ENCODE measurements around the gene CPNE5.

DNA sequence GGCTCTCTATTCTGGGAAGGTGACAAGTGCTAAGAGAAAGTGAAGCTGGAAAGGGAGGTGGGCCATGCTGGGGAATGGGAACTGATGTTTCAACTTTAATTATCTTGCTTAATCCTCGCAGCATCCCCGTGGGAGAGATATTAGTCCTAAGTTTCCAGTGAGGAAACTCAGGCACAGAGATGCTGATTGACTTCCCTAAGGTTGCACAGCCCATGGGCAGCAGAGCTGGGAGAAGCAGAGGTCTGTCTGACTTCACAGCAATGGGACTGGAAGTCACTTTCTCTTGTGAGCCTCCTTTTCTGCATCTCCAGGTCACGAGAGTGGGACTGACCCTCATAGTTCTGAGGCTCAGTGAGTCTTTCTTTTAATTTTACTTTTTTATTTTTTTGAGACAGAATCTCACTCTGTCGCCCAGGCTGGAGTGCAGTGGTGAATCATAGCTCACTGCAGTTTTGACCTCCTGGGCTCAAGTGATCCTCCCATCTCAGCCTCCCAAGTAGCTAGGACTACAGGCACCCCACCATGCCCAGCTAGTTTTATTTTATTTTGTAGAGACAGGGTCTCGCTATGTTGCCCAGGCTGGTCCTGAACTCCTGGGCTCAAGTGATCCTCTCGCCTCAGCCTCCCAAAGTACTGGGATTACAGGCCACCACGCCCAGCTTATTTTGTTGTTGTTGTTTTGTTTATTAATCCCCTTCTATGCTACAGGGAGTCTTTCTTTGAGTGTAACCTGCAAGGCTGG, 139.0 kb downstream of the CPNE5 start:
- no peak for TF ChIP-seq POLR2A (IDR thresholded peaks at IDR 0.05; ENCODE audit: low read depth, low read length)
- no peak for TF ChIP-seq POLR2AphosphoS5 (IDR thresholded peaks at IDR 0.05; ENCODE audit: low read depth, low read length)
- no peak for TF ChIP-seq TAF1 (IDR thresholded peaks at IDR 0.05; ENCODE audit: borderline replicate concordance, low read depth, low read length)
